Measurements from ENCODE around the gene CHD9NB.
"Not testable (repeated sequence)": the region's sequence is repeated elsewhere in the genome, so short reads cannot be mapped to it uniquely, and the experiment has no call there.

The CHD9NB gene

DNA sequence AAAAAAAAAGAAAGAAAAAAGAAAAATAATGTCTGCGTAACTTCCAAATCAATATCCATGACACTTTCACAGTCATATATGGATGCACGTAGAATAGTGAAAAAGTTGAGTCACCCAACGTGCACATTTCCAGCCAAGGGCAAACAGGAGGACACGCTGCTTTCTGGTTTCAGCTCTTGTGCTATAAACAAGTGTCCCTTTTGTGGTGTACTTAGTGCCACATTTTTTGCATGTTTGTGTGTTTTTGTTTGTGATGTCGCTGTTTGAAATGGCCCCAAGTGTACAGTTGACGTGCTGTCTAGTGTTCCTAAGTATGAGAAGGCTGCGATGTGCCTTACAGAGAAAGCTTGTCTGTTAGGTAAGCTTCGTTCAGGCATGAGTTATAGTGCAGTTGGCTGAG, 5.0 kb upstream of the CHD9NB start:
- DNase-seq (no peak), ATAC-seq (replicated peaks) (no peak)
- Mint-ChIP-seq H3K36me3 (peaks cover 8 to 9% of the 10 kb centered on the region in 2 donors), H3K9me3 (no peaks in the 10 kb centered on the region), H3K27ac (no peak overlapping the region), H3K27me3 (peaks cover 0 to 7% of the 10 kb centered on the region in 2 donors), H3K4me3 (no peak overlapping the region), H3K4me1 (peaks cover 38 to 52% of the 10 kb centered on the region in 2 donors)

DNA sequence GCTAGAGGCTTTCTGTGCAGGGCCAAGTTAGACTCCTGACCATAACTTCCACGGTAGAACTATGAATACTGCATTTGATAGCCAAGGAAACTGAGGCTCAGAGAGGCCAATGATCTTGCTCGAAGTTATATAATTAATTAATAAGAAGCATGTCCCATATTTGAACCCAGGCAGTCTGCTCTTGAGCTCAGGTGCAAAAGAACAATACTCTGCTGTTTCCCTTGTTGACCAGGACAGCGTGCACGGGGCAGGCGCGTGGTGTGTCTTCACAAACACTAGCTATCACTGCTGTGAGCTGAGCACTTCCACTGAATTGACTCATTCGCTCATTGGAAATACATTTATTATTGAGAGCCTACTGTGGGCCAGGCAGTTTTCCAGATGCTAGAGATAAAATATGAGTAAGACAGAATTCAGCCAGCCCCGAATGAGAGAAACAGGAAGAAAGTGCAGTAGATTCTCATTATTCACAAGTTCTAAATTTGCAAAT, 3.7 kb upstream of the CHD9NB start:
- ATAC-seq (replicated peaks), result no peak
- H3K27ac Mint-ChIP-seq, result no peak overlapping the region
- H3K4me1 Mint-ChIP-seq, result peaks cover 34 to 40% of the 10 kb centered on the region in 2 donors
- H3K27me3 Mint-ChIP-seq, result peaks cover 0 to 10% of the 10 kb centered on the region in 2 donors
- H3K36me3 Mint-ChIP-seq, result peaks cover 8 to 9% of the 10 kb centered on the region in 2 donors
- no peak for DNase-seq
- no peaks in the 10 kb centered on the region for H3K9me3 Mint-ChIP-seq
- H3K4me3 Mint-ChIP-seq, result peak overlapping the region in 1 of 2 donors; percentile 92

DNA sequence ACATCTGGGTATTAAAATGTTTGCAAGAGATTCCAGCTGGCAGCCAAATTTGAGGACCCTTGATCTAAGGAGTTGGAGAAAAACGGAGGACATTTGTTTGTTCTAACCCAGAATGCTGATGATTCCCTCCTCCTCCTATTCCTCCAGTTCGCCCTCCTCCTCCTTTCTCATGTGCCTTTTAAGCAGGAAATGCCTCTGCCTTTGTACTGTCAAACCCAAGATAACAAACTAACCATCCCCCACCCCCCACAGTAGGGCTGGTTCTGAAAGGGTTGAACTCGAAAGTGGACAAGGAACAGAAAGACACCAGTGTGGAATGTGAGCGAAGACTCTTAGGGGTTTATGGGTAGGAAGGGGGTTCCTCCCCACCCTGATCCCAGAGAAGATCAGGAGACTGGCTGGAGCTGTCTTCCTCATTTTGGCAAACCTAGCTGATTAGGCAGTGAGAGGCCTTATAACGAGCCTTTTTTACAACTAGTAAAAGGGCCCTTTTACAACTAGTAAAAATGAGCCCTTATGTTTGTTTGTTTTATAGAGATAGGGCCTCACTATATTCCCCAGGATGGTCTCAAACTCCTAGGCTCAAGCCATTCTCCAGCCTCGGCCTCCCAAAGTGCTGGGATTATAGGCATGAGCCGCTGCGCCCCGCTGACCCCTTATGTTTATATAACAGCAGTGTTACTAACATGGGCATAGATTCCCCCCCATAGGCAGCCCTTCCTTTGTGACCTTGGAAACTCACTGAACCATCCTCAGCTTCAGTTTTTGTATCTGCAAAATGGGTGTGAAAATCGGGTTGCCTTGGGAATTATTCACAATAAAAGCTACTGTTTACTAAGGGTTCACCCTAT, 3.1 kb upstream of the CHD9NB start:
- H3K4me1 Mint-ChIP-seq, result peaks cover 29 to 34% of the 10 kb centered on the region in 2 donors
- DNase-seq (no peak), ATAC-seq (replicated peaks) (no peak)
- H3K27ac Mint-ChIP-seq, result peak overlapping the region; percentile 95
- peak overlapping the region; percentile 92 to 95 for H3K4me3 Mint-ChIP-seq
- H3K9me3 Mint-ChIP-seq, result no peaks in the 10 kb centered on the region
- peaks cover 0 to 10% of the 10 kb centered on the region in 2 donors for H3K27me3 Mint-ChIP-seq
- peaks cover 6 to 8% of the 10 kb centered on the region in 2 donors for H3K36me3 Mint-ChIP-seq

DNA sequence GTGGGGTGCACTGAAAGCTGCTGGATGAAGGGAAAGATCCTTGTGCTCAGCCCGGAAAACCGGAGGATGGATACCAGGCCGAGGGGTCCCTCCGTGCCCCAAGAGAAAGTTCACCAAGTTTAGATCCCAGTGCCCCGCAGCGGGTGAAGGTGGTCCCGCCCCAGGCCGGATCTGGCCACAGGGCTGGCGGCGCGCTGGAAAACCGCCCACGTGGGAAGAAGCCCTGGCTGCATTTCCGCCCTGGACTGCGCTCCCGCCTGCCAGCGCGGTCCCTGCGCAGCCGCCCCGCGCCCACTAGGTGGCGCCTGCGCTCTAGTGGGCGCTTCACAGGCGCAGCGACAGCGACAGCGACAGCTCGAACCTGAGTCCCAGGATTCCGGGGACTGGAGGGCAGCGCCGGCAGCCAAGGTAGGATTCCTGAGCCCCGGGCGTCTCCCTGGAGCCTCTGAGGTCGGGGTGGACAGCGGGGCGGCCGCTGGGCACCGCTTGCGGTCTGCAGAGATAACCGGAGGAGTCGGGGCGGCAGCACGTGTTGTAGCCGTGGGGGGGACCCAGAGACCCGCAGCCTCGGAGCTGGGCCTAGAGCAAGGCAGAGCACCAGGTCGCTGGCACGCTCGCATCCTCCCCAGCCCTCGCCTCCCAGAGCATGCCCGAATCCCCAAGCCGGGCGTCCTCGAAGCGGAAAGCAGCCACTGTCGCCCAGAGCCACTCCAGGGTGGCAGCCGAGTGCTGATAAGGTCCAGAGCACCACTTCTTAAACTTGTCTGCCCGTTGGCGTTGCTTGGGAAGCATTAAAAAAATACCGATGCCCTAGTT, 2.2 kb upstream of the CHD9NB start, which contains the start of gene CHD9:
Gene CHD9, plus strand, starts transcription at position 322 of the 816 bp plus-strand sequence. CDS start 101,099 bp downstream, outside the sequence.
- no peaks in the 10 kb centered on the region for H3K9me3 Mint-ChIP-seq
- peak within 1 kb of the TSS; percentile 92 to 95 for H3K4me3 Mint-ChIP-seq
- H3K36me3 Mint-ChIP-seq, result peaks cover 6 to 8% of the 10 kb centered on the region in 2 donors
- ATAC-seq (replicated peaks) (peak; percentile 89 to 91), DNase-seq (peak; percentile 76)
- H3K27me3 Mint-ChIP-seq, result peaks cover 0 to 10% of the 10 kb centered on the region in 2 donors
- H3K27ac Mint-ChIP-seq, result peak within 1 kb of the TSS; percentile 95
- peaks cover 29 to 34% of the 10 kb centered on the region in 2 donors for H3K4me1 Mint-ChIP-seq

DNA sequence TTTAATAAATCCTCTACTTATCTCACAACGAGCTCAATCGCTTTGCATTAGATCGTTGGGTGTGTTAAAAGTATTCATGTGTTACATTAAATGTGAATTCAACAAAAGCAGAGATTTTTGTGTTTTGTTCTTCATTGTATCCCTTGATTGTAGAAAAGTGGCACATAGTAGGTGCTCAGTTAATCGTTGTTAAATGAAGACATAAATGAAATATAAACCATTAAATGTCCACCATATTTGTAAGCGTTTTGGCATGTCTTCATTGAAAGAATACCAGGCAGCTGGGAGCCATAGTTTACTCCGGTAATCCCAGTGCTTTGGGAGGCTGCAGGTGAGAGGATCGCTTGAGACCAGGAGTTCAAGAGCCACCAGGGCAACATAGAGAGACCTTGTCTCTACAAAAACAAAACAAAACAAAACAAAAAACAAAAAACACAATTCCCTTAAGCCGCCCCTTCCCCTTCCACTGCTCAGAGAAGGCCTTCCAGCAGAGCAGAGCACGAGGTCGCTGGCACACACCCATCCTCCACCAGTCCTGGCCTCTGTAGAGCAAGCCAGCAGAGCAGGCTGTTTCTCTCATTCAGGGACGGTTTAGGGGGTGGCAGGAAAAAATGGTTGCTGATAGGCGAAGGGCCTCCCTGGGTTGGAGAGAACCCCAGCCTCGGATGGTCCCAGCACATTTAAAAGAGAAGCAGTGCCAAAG, 1.4 kb upstream of the CHD9NB start:
- DNase-seq (no peak), ATAC-seq (replicated peaks) (peak; percentile 71)
- Mint-ChIP-seq H3K27me3 (peaks cover 0 to 10% of the 10 kb centered on the region in 2 donors), H3K4me1 (peaks cover 29% of the 10 kb centered on the region in 2 donors), H3K27ac (peak overlapping the region; percentile 95), H3K36me3 (peaks cover 6 to 7% of the 10 kb centered on the region in 2 donors), H3K4me3 (peak overlapping the region; percentile 92 to 95), H3K9me3 (no peaks in the 10 kb centered on the region)

DNA sequence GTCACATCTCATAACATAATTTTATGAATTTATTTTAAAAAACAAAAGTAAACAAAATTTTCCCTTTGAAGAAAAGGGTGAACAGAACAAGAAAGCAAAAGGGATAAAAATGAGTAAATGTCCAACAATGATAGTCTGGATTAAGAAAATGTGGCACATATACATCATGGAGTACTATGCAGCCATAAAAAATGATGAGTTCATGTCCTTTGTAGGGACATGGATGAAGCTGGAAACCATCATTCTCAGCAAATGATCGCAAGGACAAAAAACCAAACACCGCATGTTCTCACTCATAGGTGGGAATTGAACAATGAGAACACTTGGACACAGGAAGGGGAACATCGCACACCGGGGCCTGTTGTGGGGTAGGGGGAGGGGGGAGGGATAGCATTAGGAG, 1.4 kb downstream of the CHD9NB start:
- not testable (repeated sequence) for H3K9me3 Mint-ChIP-seq; H3K27ac Mint-ChIP-seq; ATAC-seq (replicated peaks); H3K4me3 Mint-ChIP-seq; H3K27me3 Mint-ChIP-seq; DNase-seq; H3K36me3 Mint-ChIP-seq
- H3K4me1 Mint-ChIP-seq, result peaks cover 13 to 16% of the 10 kb centered on the region in 2 donors

DNA sequence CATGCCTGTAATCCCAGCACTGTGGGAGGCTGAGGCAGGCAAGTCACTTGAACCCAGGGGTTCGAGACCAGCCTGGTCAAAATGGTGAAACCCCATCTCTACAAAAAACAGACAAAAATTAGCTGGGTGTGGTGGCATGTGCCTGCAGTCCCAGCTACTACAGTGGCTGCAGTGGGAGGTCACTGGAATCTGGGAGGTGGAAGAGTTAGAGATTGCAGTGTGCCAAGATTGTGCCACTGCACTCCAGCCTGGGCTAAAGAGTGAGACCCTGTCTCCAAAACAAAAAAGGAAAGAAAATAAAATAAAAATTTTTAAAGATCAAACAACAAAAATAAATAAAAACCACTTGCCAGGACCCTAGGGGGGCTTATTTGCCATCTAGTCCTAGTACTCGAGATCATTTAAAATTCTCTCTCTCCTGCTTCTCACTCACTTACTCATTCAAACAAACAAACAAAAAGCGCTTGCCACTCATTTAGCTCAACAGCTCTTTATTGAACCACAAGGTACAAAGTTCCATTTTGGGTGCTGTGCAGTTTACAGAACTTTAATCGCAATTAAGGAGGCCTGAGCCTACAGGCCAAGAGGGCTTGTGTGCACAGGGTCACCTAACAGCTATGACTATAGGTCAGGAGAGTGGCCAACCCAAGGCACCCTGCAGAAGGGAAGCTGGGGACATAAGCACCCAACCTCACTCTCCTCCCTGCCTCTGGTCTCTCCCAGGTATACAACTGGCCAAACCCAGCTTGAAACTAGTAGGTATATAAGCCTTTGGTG, 4.4 kb downstream of the CHD9NB start:
- H3K27me3 Mint-ChIP-seq, result peaks cover 7 to 21% of the 10 kb centered on the region in 2 donors
- peaks cover 0 to 7% of the 10 kb centered on the region in 2 donors for H3K4me1 Mint-ChIP-seq
- ATAC-seq (replicated peaks) (peak in 1 of 2 donors; percentile 16), DNase-seq (no peak)
- no peak overlapping the region for H3K27ac Mint-ChIP-seq
- H3K36me3 Mint-ChIP-seq, result no peaks in the 10 kb centered on the region
- no peaks in the 10 kb centered on the region for H3K9me3 Mint-ChIP-seq
- H3K4me3 Mint-ChIP-seq, result no peak overlapping the region

DNA sequence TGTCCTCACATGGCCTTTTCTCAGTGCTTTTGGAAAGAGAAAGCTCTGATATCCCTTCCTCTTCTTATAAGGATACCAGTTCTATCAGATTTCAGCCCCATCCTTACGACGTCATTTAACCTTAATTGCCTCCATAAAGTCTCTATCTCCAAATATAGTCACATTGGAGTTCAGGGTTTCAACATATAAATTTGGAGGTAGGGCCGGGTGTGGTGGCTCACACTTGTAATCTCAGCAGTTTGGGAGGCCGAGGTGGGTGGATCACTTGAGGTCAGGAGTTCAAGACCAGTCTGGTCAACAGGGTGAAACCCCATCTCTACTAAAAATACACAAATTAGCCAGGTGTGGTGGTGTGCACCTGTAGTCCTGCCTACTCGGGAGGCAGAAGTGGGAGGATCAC, 5.2 kb downstream of the CHD9NB start:
- not testable (repeated sequence) for DNase-seq; H3K4me3 Mint-ChIP-seq; H3K9me3 Mint-ChIP-seq; H3K36me3 Mint-ChIP-seq; H3K27ac Mint-ChIP-seq; H3K4me1 Mint-ChIP-seq; ATAC-seq (replicated peaks)
- peaks cover 12 to 17% of the 10 kb centered on the region in 2 donors for H3K27me3 Mint-ChIP-seq

DNA sequence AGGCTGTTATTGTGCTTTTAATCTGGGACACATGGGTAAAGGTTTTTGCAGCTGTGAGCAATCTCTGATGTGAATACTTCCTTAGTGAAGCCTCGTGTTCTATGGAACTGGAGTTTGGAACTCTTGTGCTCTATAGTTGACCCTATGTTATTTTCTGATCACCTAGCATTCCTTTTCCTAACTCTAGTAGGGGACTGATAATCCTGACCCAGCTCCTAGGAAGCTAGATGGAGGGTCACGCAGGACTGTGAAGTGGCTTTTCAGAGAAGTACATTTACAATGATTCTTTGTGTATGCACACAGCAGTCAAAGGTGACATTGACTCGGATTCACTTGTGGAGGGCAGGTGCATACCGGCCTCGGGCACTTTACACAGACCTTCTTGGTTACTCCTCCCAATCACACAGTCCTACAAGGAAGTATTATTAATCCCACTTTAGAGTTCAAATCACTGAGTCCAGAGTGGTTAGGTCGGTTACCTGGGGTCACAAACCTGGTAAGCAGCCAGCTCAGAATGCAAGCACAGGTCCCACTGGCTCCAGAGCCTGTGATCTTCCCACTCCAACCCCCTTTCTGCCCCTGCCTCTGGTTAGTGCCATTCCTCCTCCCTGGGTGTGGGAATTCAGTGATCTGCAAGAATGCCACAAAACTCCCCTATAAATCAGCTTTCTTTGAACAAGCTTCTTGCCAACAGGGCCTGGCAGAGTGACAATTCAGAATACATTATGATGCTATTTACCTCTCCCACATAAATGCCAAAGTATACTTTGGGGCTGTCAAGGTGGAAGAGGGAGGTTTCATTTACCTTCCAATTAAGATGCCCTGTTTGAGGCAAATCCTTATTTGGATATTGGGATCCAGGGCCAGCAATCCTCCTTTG, 7.1 kb downstream of the CHD9NB start:
- Mint-ChIP-seq H3K27ac (no peak overlapping the region), H3K9me3 (peaks cover 0 to 4% of the 10 kb centered on the region in 2 donors), H3K27me3 (peaks cover 17 to 19% of the 10 kb centered on the region in 2 donors), H3K36me3 (no peaks in the 10 kb centered on the region), H3K4me1 (peaks cover 0 to 6% of the 10 kb centered on the region in 2 donors), H3K4me3 (no peak overlapping the region)
- ATAC-seq (replicated peaks) (no peak), DNase-seq (no peak)

DNA sequence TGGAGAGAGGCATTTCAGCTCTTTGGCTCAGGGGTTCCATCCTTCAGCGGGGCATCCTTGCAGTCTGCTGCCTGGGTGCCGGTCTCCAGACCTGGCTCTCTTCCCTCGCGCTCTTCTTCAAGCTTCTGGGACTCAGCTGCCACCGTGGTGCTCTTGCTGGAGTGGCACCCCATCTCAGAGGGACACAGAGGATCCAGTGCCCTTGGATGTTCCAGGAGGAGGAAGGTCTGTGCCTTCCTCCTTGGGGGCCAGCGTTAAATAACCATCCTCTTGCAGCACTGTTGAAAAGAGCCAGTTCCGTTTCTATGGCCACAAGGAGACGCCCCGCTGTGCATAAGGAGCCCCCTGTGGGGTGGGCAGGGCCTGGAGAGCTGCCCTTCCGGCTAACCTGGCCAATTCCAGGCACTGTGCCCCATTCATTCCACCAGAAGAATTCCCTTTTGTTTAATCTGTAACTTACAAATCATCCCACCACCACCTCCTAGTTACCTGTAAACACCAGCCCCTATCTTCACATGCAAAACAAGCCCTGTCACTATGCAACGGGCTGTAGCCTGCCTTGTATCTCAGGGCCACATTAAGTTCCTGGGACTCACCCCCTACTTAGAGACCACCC, 8.6 kb downstream of the CHD9NB start:
- peaks cover 0 to 4% of the 10 kb centered on the region in 2 donors for H3K9me3 Mint-ChIP-seq
- H3K27me3 Mint-ChIP-seq, result peaks cover 19 to 20% of the 10 kb centered on the region in 2 donors
- no peaks in the 10 kb centered on the region for H3K36me3 Mint-ChIP-seq
- H3K4me3 Mint-ChIP-seq, result no peak overlapping the region
- H3K27ac Mint-ChIP-seq, result no peak overlapping the region
- H3K4me1 Mint-ChIP-seq, result peaks cover 0 to 6% of the 10 kb centered on the region in 2 donors
- no peak for DNase-seq
- no peak for ATAC-seq (replicated peaks)

DNA sequence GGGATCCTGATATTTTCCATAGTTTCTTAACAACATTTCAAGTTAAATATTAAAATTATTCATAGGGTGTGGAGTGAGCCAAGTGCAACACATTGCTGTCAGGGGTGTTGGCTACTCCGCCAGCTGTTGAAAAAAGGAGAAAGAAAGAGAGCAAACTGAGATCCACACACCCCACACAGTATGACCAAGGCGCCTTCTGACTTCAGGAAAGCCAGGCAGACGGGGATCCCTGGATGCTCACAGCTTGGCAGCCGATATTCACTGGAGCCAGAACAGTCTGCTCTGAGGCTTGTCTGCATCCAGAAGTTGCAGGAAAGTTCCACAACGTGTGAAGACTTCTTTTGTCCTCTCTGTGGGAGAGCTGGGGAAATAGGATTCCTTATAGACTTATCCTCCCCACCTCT, 9.3 kb downstream of the CHD9NB start:
- H3K36me3 Mint-ChIP-seq, result no peaks in the 10 kb centered on the region
- ATAC-seq (replicated peaks) (no peak), DNase-seq (no peak)
- no peak overlapping the region for H3K4me3 Mint-ChIP-seq
- H3K9me3 Mint-ChIP-seq, result peaks cover 0 to 4% of the 10 kb centered on the region in 2 donors
- H3K27me3 Mint-ChIP-seq, result peaks cover 19 to 20% of the 10 kb centered on the region in 2 donors
- H3K4me1 Mint-ChIP-seq, result peaks cover 0 to 6% of the 10 kb centered on the region in 2 donors
- no peak overlapping the region for H3K27ac Mint-ChIP-seq

DNA sequence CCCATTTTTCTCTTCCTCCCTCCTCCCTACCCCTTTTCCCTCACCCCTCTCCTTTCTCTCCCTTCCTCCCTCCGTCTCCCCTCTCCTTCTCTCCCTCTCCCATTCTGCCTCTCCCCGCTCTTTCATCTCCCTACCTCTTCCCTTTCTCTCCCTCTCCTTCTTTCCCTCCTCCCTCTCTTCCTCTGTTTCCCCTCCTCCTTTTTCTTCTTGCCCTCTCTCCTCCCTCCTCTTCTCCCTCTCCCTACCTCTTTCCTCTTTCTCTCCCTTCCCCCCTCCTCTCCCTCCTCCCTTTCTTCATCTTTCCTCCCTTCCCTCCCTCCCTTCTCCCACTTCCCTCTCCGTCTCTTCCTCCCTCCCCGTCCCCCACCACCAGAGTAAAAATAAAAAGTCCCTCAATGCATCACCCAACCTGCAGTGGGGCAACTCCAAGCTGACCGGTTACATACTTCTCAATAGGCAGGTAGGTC, 10.4 kb downstream of the CHD9NB start:
- Mint-ChIP-seq H3K9me3 (peaks cover 0 to 4% of the 10 kb centered on the region in 2 donors), H3K27ac (no peak overlapping the region), H3K36me3 (no peaks in the 10 kb centered on the region), H3K4me3 (no peak overlapping the region), H3K27me3 (peaks cover 19 to 20% of the 10 kb centered on the region in 2 donors), H3K4me1 (peaks cover 0 to 6% of the 10 kb centered on the region in 2 donors)
- no peak for ATAC-seq (replicated peaks)
- no peak for DNase-seq
